Kidney epithelial cell (primary cell): ENCODE results near the gene CMSS1. TPM values are rescaled to one million over a fixed set of nuclear protein-coding genes. Genes with fewer than 3 reads are reported as not detected.
A peak's percentile ranks its signal among the peaks of the same experiment; 100 is the strongest.

Experiments used
- DNase-seq: peaks from one replicate; pipeline ENCODE4 v3.0.0-alpha.2; 2010; ENCODE audit warnings: low read depth
- H3K27me3 ChIP-seq: 2 replicates; pipeline ENCODE4 v1.6.0; 2011; ENCODE audit warnings: low read length; ENCODE audit not compliant: control insufficient read depth, insufficient read depth
- H3K36me3 ChIP-seq: 2 replicates; pipeline ENCODE4 v1.5.1; 2011; ENCODE audit warnings: low read length; ENCODE audit not compliant: control insufficient read depth, insufficient read depth
- H3K4me3 ChIP-seq: 2 replicates; pipeline ENCODE4 v1.5.1; 2011; ENCODE audit warnings: low read depth, mild to moderate bottlenecking, control low read depth, low read length
- total RNA-seq: library from RNA; depleted of rRNA; stranded (reverse); fragments of >200 nt; gene quantifications from 2 replicates; pipeline ENCODE4 v1.2.3, GENCODE V29; 2015
- TF ChIP-seq, protein P1 (sequence below): IDR thresholded peaks from 2 replicates; pipeline ENCODE4 v1.5.1; 2011; ENCODE audit warnings: mild to moderate bottlenecking, moderate library complexity, low read length, control low read depth, inconsistent platforms; ENCODE audit not compliant: insufficient read depth, poor library complexity, severe bottlenecking

CMSS1 gene
- total RNA-seq, 1 donor from 2014 or later: 36.9 TPM

DNA sequence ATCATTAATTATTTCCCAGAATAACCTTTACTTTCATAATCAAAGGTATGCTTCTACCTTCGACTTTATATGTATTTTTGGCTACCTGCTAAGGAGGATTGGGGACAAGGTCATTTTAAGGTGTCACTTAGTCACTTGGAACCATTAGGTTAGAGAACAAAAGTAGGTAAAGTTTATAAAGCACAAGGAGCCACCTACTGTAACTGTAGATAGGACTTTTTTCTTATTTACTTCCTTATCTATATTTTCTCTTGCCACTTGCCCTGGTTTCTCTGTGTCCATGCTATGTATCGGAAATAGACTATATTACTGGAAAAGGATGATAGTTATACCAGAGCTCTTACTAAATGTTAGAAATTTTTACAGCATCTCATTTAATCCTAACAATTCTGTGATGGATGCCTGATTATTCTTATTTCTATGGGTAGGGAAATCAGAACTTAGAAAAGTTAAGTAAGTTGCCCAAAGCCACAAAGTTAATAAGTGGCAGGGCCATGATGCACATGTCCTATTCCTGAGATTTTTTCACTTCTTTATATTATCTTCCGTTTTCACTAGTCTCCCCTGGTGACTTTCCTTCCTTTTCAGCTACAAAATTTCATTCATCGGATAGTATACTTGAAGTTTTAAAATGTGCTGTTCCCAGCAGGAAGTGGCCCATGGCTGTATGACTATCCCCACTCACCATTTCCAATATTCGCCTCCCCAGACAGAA, 132.5 kb downstream of the CMSS1 start:
- H3K4me3 ChIP-seq: no peak overlapping the region
- H3K27me3 ChIP-seq: no peaks in the 10 kb centered on the region
- TF ChIP-seq, protein P1, sequence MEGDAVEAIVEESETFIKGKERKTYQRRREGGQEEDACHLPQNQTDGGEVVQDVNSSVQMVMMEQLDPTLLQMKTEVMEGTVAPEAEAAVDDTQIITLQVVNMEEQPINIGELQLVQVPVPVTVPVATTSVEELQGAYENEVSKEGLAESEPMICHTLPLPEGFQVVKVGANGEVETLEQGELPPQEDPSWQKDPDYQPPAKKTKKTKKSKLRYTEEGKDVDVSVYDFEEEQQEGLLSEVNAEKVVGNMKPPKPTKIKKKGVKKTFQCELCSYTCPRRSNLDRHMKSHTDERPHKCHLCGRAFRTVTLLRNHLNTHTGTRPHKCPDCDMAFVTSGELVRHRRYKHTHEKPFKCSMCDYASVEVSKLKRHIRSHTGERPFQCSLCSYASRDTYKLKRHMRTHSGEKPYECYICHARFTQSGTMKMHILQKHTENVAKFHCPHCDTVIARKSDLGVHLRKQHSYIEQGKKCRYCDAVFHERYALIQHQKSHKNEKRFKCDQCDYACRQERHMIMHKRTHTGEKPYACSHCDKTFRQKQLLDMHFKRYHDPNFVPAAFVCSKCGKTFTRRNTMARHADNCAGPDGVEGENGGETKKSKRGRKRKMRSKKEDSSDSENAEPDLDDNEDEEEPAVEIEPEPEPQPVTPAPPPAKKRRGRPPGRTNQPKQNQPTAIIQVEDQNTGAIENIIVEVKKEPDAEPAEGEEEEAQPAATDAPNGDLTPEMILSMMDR: no peak
- H3K36me3 ChIP-seq: no peaks in the 10 kb centered on the region
- no peak for DNase-seq

DNA sequence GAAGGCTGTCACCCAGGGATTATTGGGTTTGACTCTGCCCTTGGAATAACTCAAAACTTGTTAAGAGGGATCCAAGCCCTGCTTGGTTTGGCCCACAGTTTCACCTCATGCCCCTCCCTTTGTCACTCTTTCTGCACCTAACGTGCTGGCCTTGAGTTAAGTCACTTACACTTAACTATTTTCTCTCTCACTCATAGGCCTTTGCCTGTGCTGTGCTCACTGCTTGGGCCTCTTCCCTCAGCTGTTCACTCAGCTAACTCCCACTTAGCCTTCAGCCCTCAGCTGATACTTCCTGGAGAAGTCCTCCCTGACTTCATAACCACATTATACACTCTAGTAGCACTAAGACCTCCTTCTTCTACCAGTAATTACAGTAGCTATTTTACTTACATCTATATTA, 133.3 kb downstream of the CMSS1 start:
- DNase-seq: no peak
- TF ChIP-seq, protein P1: no peak
- no peak overlapping the region for H3K4me3 ChIP-seq
- no peaks in the 10 kb centered on the region for H3K27me3 ChIP-seq
- no peaks in the 10 kb centered on the region for H3K36me3 ChIP-seq

DNA sequence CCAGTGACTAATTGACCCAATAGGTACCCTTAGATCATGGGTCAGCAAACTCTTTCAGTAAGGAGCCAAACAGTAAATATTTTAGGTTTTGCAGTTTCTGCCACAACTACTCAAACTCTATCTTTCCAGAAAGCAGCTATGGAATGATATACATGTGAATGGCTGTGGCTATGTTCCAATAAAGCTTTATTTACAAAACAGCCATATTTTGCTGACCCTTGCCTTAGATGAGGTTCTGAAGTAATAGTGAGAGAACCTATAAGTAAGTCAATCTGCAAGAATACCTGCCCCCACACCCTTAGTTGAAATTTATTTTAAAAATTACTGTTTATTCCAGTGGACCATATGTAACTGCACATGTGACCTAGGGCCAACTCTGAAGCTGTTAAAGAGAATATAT, 134.0 kb downstream of the CMSS1 start:
- DNase-seq: no peak
- Histone ChIP-seq H3K27me3 (no peaks in the 10 kb centered on the region), H3K4me3 (no peak overlapping the region), H3K36me3 (no peaks in the 10 kb centered on the region)
- TF ChIP-seq, protein P1: no peak

DNA sequence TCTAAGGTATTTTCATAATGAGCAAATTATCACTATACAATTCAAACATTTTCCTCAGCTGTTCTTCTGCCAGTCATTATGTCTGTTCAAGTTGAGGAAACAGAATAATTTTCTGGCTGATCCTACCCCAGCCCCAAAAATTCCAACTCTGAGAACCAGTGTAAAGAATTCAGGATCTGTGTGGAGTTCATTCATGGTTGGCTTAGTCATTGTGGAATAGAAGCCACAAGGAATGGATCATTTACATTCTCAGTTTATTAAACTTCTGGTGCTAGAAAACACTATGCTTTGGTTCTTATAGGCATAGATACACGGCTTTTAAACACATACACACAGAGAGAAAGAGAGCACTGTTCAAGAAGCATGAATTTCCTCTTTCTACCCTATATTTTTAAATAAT, 134.6 kb downstream of the CMSS1 start:
- H3K4me3 ChIP-seq: no peak overlapping the region
- TF ChIP-seq, protein P1: no peak
- no peaks in the 10 kb centered on the region for H3K36me3 ChIP-seq
- peak; percentile 65 for DNase-seq
- no peaks in the 10 kb centered on the region for H3K27me3 ChIP-seq

DNA sequence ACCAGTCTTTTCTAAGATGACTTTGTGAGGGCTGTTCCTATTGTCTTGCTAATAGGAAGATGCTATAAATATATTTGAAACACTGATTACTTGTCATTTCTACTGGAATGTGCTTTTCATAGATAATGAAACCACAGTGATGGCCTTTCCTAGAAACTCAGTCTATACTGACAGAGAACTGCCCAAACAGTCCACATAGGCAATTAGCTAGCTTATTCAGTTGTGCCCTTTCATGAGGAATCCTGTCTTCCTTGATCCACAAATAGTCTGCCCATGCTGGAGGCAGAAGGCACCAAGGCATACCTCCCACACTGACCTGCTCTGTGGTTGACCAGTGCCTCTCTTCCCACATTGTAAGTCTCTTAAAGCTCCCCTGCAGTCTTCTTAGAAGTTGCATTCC, 135.9 kb downstream of the CMSS1 start:
- TF ChIP-seq, protein P1: no peak
- DNase-seq: no peak
- H3K4me3 ChIP-seq: no peak overlapping the region
- no peaks in the 10 kb centered on the region for H3K27me3 ChIP-seq
- H3K36me3 ChIP-seq: no peaks in the 10 kb centered on the region

DNA sequence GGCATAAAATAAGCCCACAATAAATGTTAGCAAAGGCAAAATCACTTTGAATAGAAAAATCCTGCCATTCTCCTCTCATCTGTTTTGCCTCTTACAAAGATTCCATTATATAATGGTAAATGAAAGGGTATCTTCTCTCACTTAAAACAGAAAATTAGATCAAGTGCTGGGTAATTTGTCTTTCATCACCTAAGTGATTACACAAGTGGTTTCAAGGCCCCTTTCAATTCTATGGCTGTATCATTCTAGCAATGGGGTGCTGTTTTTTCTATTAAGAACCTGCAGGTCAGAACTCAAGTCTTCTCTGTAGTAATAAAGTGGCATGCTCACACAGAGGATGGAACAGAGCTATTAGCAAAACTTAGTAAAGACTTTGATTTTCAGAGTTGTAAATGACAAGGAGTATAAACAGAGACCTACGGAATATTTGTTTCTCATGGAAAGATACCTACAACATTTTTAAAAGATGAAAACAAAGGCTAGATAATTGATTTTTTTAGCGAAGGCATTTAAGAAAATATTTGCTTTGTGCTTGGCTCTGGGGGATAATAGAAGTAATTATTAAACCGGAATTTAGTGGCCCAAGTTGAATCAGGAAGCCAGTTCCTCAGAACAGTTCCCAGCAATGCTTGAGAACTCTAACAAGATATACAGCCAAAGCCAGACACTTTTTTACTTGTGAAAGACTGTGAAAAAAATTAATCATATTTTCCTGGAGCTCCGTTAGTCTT, 137.4 kb downstream of the CMSS1 start:
- Histone ChIP-seq H3K36me3 (no peaks in the 10 kb centered on the region), H3K4me3 (no peak overlapping the region), H3K27me3 (no peaks in the 10 kb centered on the region)
- TF ChIP-seq, protein P1: no peak
- no peak for DNase-seq
